PC-9 (cell line): ENCODE data around the gene IPPK.

ENCODE experiments used
- EZH2 ChIP-seq: fragments of 200-600 bp; sonication (generic); IDR thresholded peaks from 2 replicates; pipeline ENCODE4 v1.8.0; 2017; ENCODE audit warnings: antibody characterized with exemption, low read depth
- TF ChIP-seq, protein P1 (sequence below): fragments of 200-600 bp; sonication (generic); conservative IDR thresholded peaks from 2 replicates; pipeline ENCODE4 v1.6.1; 2017; ENCODE audit warnings: mixed run types, antibody characterized with exemption, mild to moderate bottlenecking, moderate library complexity

DNA sequence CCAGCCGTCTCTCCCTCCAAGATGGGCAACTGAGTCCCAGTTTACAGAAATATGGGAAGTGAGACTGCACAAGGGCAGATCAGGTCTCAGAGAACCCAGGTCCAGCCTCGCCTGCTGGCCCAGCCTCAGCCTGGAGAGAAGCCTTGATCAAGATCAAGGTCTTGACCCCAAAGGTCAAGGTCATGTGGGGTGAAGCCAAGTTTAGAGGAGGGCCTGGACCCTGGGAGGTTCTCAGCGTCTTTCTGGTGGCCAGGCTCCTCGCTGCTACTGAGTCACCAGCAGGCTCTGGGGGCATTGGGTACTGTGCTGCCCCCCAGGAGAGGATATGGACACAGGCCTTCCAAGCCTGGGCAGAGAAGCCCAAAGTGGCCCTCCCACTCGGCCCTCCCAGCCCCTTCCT lies 8.8 kb downstream of the IPPK start:
- TF ChIP-seq, protein P1, sequence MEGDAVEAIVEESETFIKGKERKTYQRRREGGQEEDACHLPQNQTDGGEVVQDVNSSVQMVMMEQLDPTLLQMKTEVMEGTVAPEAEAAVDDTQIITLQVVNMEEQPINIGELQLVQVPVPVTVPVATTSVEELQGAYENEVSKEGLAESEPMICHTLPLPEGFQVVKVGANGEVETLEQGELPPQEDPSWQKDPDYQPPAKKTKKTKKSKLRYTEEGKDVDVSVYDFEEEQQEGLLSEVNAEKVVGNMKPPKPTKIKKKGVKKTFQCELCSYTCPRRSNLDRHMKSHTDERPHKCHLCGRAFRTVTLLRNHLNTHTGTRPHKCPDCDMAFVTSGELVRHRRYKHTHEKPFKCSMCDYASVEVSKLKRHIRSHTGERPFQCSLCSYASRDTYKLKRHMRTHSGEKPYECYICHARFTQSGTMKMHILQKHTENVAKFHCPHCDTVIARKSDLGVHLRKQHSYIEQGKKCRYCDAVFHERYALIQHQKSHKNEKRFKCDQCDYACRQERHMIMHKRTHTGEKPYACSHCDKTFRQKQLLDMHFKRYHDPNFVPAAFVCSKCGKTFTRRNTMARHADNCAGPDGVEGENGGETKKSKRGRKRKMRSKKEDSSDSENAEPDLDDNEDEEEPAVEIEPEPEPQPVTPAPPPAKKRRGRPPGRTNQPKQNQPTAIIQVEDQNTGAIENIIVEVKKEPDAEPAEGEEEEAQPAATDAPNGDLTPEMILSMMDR, result no peak
- TF ChIP-seq EZH2, result no peak
